ENCODE data around the gene GKN1.

DNA sequence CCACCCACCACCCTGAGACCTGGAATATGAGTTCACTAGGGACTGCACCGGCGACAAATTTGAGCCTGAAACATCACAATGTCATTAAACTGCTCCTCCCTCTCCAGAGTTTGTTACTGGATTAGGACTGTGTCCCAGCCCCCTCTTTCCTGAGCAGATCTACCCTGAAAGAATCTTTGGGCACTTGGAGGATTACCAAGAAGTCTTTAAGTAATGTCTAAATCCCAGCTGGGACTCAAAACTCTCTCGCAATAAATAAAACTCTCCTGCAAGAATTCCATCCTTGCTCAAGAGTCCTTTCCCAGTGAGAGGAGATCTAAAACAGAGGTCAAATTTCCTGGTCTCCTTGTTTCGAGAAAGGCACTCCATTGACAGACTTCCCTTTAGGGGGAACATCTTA is 42.6 kb upstream of the GKN1 start:
- TF ChIP-seq, protein P1, sequence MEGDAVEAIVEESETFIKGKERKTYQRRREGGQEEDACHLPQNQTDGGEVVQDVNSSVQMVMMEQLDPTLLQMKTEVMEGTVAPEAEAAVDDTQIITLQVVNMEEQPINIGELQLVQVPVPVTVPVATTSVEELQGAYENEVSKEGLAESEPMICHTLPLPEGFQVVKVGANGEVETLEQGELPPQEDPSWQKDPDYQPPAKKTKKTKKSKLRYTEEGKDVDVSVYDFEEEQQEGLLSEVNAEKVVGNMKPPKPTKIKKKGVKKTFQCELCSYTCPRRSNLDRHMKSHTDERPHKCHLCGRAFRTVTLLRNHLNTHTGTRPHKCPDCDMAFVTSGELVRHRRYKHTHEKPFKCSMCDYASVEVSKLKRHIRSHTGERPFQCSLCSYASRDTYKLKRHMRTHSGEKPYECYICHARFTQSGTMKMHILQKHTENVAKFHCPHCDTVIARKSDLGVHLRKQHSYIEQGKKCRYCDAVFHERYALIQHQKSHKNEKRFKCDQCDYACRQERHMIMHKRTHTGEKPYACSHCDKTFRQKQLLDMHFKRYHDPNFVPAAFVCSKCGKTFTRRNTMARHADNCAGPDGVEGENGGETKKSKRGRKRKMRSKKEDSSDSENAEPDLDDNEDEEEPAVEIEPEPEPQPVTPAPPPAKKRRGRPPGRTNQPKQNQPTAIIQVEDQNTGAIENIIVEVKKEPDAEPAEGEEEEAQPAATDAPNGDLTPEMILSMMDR (IDR thresholded peaks at IDR 0.05; ENCODE audit: control extremely low read depth in 1 of 3, insufficient read depth in 1 of 3, low read depth in 1 of 3, low read length in 3 of 3) = no peak
- TF ChIP-seq TCF12 (IDR thresholded peaks at IDR 0.05; ENCODE audit: low read depth, low read length) = no peak
- no peak for TF ChIP-seq POLR2A (IDR thresholded peaks at IDR 0.05; ENCODE audit: control extremely low read depth in 1 of 2, low read depth in 2 of 2, low read length in 2 of 2)
- TF ChIP-seq POLR2AphosphoS5 (IDR thresholded peaks at IDR 0.05; ENCODE audit: low read depth, low read length) = no peak
